ENCODE results near the gene GPR132. TPM values are rescaled to one million over a fixed set of nuclear protein-coding genes. Genes with fewer than 3 reads are reported as not detected.

GPR132 gene
- total and polyA plus RNA-seq, 2 donors (not counting 3 experiments of a cell fraction or from before 2014, with no cell fraction given), result not detected

- H2AFZ ChIP-seq (ENCODE audit: low read depth, low read length), result no peak overlapping the region
- no TSS peak for BruUV-seq (replicated peaks)
- H3K79me2 ChIP-seq (ENCODE audit: control insufficient read depth, insufficient read depth, low read length), result no peaks in the 10 kb centered on the region
- ChIA-PET POLR2A (interaction anchor here (0.7 kb wide), 1 partner anchor 63 kb away, joined by 3 read pairs; no protein-coding TSS in a partner anchor), CTCF (no interaction called here)
- H3K27ac ChIP-seq (ENCODE audit: insufficient read depth, low read depth, low read length), result no peak overlapping the region
- H3K4me3 ChIP-seq (replicated peaks in 1 of 3; ENCODE audit: insufficient read depth in 1 of 3, low read depth in 1 of 3, low read length in 3 of 3), result no peak overlapping the region
- H3K36me3 ChIP-seq (ENCODE audit: control insufficient read depth in 2 of 2, extremely low read depth in 1 of 2, insufficient read depth in 2 of 2, low read length in 2 of 2), result no peaks in the 10 kb centered on the region
- no peaks in the 10 kb centered on the region for H3K9me3 ChIP-seq (replicated peaks; ENCODE audit: control insufficient read depth, insufficient read depth, low read length)
- no peaks in the 10 kb centered on the region for H3K9me1 ChIP-seq (replicated peaks; ENCODE audit: control insufficient read depth, extremely low read depth, insufficient read depth, low read length)
- no peak for DNase-seq (ENCODE audit: low read depth, low spot score)
- TF ChIP-seq FOS (IDR thresholded peaks at IDR 0.05; ENCODE audit: borderline replicate concordance, insufficient read depth, low read length) (no peak), JUN (IDR thresholded peaks at IDR 0.05; ENCODE audit: borderline replicate concordance, insufficient read depth, insufficient read length, low read depth) (no peak), CTCF (IDR thresholded peaks at IDR 0.05; ENCODE audit: extremely low read depth in 1 of 2, insufficient read depth in 1 of 2, low read depth in 1 of 2, low read length in 2 of 2) (no peak), GATA2 (IDR thresholded peaks at IDR 0.05; ENCODE audit: insufficient read depth, insufficient read length, low read depth, low read length) (no peak), EZH2 (IDR thresholded peaks at IDR 0.05; ENCODE audit: borderline replicate concordance, low read depth, low read length, severe bottlenecking) (no peak), POLR2A (IDR thresholded peaks at IDR 0.05; ENCODE audit: low read depth, low read length) (no peak), POLR2AphosphoS5 (IDR thresholded peaks at IDR 0.05; ENCODE audit: insufficient read depth, low read depth, low read length) (no peak), MYC (IDR thresholded peaks at IDR 0.05; ENCODE audit: low read depth, low read length) (no peak)
- TF ChIP-seq, protein P1, sequence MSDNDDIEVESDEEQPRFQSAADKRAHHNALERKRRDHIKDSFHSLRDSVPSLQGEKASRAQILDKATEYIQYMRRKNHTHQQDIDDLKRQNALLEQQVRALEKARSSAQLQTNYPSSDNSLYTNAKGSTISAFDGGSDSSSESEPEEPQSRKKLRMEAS (IDR thresholded peaks at IDR 0.05; ENCODE audit: insufficient read depth, insufficient read length), result no peak
- dilution Hi-C loops (cut with MboI; ENCODE audit: extremely low pct_ligation_motif_present, low sequenced_read_pairs), result no loop called here
- no peak overlapping the region for H3K4me2 ChIP-seq (ENCODE audit: insufficient read depth, low read length)
- peaks cover 21% of the 10 kb centered on the region for H3K4me1 ChIP-seq (ENCODE audit: control insufficient read depth, extremely low read depth, insufficient read depth, low read length)
- H3K9ac ChIP-seq (replicated peaks; ENCODE audit: extremely low read depth, insufficient read depth, low read length), result no peak overlapping the region
- no peaks in the 10 kb centered on the region for H4K20me1 ChIP-seq (replicated peaks; ENCODE audit: control insufficient read depth, extremely low read depth, insufficient read depth, low read length)
- intact Hi-C loops (cut with micrococcal nuclease), result no loop called here
- FAIRE-seq, result no peak
- no peaks in the 10 kb centered on the region for H3K27me3 ChIP-seq (ENCODE audit: control insufficient read depth in 2 of 2, insufficient read depth in 2 of 2, low read length in 2 of 2)
Observed at GRCh38 chr14:105030194-105030593, 35.0 kb downstream of the GPR132 start.
